ENCODE data around the gene RASGRF1. TPM values are rescaled to one million over a fixed set of nuclear protein-coding genes. Genes with fewer than 3 reads are reported as not detected.

RASGRF1 gene
- total and polyA plus RNA-seq, 11 donors = 0.12 to 0.40 (median 0.25) TPM; not detected in 8

DNA sequence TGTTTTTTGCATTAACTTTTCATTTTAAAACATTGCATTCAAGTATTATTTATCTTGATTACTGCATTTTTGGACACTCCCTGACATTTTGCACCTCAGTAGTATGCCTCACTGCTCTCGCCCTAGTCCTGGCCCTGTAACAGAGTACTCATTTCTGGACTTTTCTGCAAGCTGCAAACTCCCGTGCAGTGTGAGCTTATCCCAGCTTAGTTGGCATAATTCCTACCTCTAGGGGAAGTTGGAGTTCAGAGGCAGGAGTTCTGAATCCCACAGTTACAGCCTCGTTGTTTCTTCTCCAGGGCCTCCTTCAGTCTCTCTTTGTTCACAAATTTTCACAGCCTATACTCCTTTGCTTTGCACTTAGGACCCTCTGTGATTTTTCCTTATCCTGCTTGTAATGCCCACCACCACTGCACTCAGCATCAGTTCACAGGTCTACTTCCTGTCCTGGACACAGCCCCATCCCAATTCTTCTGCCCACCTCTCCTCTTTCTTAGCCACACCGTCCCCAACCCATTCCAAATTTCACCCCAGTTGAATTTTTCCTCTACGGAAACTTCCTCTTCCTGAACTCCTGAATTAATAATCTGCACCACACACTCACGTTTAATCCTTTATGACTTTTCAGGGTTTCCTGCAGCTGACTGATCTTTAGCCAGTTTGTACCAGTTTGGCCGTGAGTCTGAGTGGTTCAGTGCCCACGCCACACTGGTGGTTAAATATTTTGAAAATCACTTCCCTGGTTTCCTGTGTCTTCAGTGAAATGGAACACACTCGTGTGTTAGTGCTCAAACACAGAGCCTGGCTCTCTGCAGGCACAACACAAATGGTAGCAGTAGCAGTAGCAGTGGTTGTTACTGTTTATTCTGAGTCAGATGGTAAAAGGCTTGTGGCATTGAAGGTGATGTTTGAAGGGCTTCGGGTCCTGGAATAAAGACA is 139.4 kb downstream of the RASGRF1 start:
- Histone ChIP-seq H3K27me3 (no peaks in the 10 kb centered on the region), H3K4me1 (peaks cover 0 to 26% (median 15%) of the 10 kb centered on the region in 12 donors), H3K4me3 (no peak overlapping the region), H3K27ac (peak overlapping the region in 8 of 12 donors; percentile 17 to 61 (median 48)), H3K36me3 (no peaks in the 10 kb centered on the region), H3K9me3 (no peaks in the 10 kb centered on the region)
- no peak for TF ChIP-seq POLR2A (IDR thresholded peaks at IDR 0.05)
- TF ChIP-seq, protein P1, sequence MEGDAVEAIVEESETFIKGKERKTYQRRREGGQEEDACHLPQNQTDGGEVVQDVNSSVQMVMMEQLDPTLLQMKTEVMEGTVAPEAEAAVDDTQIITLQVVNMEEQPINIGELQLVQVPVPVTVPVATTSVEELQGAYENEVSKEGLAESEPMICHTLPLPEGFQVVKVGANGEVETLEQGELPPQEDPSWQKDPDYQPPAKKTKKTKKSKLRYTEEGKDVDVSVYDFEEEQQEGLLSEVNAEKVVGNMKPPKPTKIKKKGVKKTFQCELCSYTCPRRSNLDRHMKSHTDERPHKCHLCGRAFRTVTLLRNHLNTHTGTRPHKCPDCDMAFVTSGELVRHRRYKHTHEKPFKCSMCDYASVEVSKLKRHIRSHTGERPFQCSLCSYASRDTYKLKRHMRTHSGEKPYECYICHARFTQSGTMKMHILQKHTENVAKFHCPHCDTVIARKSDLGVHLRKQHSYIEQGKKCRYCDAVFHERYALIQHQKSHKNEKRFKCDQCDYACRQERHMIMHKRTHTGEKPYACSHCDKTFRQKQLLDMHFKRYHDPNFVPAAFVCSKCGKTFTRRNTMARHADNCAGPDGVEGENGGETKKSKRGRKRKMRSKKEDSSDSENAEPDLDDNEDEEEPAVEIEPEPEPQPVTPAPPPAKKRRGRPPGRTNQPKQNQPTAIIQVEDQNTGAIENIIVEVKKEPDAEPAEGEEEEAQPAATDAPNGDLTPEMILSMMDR (IDR thresholded peaks at IDR 0.05) = peak in 5 of 12 donors; percentile 10 to 32 (median 22)
- intact Hi-C loops (cut with DNase I) = loop anchor here in 2 of 10 donors (2.0 to 10.0 kb wide), 2 partner anchors 28 to 54 kb away; no protein-coding TSS in a partner anchor
- 47 to 61% (median 55%) methylated on average over 10 of the region's 10 CpGs for WGBS, 4 donors
- ATAC-seq = peak; percentile 34 to 69 (median 50)
- DNase-seq = no peak

DNA sequence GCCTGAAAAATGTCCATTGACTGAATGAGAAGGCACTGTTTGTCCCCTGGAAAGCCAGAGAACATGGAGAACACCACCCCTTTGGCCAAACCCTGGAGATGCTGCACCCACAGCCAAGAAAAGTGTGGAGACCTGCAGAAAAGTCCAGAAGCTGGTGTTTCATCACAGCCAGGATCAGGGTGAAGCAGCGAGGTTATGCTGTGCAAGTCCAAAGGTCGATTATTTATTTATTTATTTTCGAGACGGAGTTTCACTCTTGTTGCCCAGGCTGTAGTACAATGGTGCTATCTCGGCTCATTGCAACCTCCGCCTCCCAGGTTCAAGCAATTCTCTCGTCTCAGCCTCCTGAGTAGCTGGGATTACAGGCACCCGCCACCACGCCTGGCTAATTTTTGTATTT is 140.2 kb downstream of the RASGRF1 start:
- Histone ChIP-seq H3K9me3 (no peaks in the 10 kb centered on the region), H3K4me1 (peaks cover 0 to 26% (median 15%) of the 10 kb centered on the region in 12 donors), H3K27ac (peak overlapping the region in 5 of 12 donors; percentile 11 to 58 (median 49)), H3K27me3 (no peaks in the 10 kb centered on the region), H3K4me3 (no peak overlapping the region), H3K36me3 (no peaks in the 10 kb centered on the region)
- intact Hi-C loops (cut with DNase I) = loop anchor here in 2 of 10 donors (2.0 to 10.0 kb wide), 2 partner anchors 28 to 54 kb away; no protein-coding TSS in a partner anchor
- ATAC-seq (peak in 2 of 4 donors; percentile 17 to 36), DNase-seq (no peak)
- WGBS, 4 donors = 76 to 86% (median 79%) methylated on average over 8 to 9 of the region's 9 CpGs
- no peak for TF ChIP-seq POLR2A (IDR thresholded peaks at IDR 0.05)
- TF ChIP-seq, protein P1 (IDR thresholded peaks at IDR 0.05) = no peak

DNA sequence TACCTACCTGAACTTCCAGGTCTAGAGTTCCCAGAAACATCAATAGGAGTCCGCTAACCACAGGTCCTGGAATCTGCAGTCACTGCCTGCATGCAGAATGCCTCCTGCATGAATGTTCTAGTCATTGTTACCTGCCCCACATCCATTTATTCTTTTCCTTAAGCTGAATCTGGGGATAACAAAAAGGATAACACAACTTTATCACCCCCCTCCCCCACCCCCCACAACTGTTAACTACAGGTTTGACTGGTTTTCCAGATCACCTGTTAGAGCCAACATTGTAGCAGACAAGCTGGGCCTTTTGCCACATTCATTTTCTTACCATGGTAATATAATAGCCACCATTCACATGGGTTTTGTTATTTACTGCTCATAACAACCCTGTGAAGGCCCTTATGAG is 141.1 kb downstream of the RASGRF1 start:
- intact Hi-C loops (cut with DNase I) = no loop called here
- H3K4me1 ChIP-seq = peaks cover 0 to 33% (median 17%) of the 10 kb centered on the region in 12 donors
- WGBS, 4 donors = 0 to 70% (median 0%) methylated on average over 1 of the region's 1 CpG
- no peaks in the 10 kb centered on the region for H3K27me3 ChIP-seq
- H3K27ac ChIP-seq = no peak overlapping the region
- no peak for TF ChIP-seq POLR2A (IDR thresholded peaks at IDR 0.05)
- TF ChIP-seq, protein P1 (IDR thresholded peaks at IDR 0.05) = no peak
- no peaks in the 10 kb centered on the region for H3K36me3 ChIP-seq
- ATAC-seq (no peak), DNase-seq (no peak)
- H3K4me3 ChIP-seq = no peak overlapping the region
- H3K9me3 ChIP-seq = no peaks in the 10 kb centered on the region

DNA sequence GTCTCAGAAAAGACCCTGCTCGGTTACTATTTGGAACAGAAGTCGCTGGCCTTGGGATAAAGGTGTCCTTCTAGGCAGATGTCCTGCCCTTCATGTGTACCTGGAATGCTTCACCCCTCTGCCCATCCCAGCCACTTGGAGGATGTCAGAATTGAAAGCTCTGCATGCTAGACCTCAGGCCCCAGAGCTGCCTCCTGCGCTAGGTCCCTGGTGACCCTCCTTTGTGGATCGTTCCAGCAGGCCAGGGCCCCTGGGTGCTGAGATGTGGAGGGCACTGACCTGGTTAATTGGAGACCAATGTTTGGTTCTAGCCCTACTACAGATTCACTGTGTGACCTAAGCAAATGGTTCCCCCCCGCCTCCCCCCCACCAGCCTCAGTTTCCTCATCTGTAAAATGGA is 143.1 kb downstream of the RASGRF1 start:
- intact Hi-C loops (cut with DNase I) = loop anchor here in 1 of 10 donors (2.0 kb wide), 1 partner anchor 17 kb away; no protein-coding TSS in a partner anchor
- H3K27me3 ChIP-seq = no peaks in the 10 kb centered on the region
- no peak overlapping the region for H3K4me3 ChIP-seq
- no peaks in the 10 kb centered on the region for H3K36me3 ChIP-seq
- no peak overlapping the region for H3K27ac ChIP-seq
- H3K9me3 ChIP-seq = no peaks in the 10 kb centered on the region
- WGBS, 4 donors = 74 to 94% (median 93%) methylated on average over 4 to 5 of the region's 5 CpGs
- TF ChIP-seq, protein P1 (IDR thresholded peaks at IDR 0.05) = no peak
- TF ChIP-seq POLR2A (IDR thresholded peaks at IDR 0.05) = no peak
- peaks cover 0 to 52% (median 30%) of the 10 kb centered on the region in 12 donors for H3K4me1 ChIP-seq
- DNase-seq (no peak), ATAC-seq (no peak)
